DND-41 (cell line): ENCODE data around the gene RAPGEF5.

ENCODE experiments used
- CTCF ChIP-seq: IDR thresholded peaks from 2 replicates; pipeline ENCODE4 v1.5.1; 2012; ENCODE audit warnings: borderline replicate concordance, low read length, moderate library complexity, mild to moderate bottlenecking; ENCODE audit not compliant: poor library complexity, severe bottlenecking; ENCODE audit errors: extremely low read depth
- EZH2 ChIP-seq: IDR thresholded peaks from 3 replicates; pipeline ENCODE4 v1.6.1; 2012; ENCODE audit warnings: borderline replicate concordance, low read depth, mild to moderate bottlenecking, moderate library complexity, low read length, inconsistent platforms; ENCODE audit not compliant: severe bottlenecking

- TF ChIP-seq CTCF: no peak
- no peak for TF ChIP-seq EZH2
Measured at GRCh38 chr7:22332461-22332870, 24.5 kb downstream of the RAPGEF5 start.
